Epithelial cell of proximal tubule (primary cell): ENCODE measurements around the gene FAM222A. TPM values are rescaled to one million over a fixed set of nuclear protein-coding genes. Genes with fewer than 3 reads are reported as not detected.

Source experiments
- DNase-seq: peaks from one replicate; pipeline ENCODE4 v3.0.0-alpha.2; 2011; ENCODE audit warnings: low read depth
- H3K4me3 ChIP-seq: 2 replicates; pipeline ENCODE4 v1.5.1; 2011; ENCODE audit warnings: low read depth, mild to moderate bottlenecking, low read length
- total RNA-seq: library from RNA; depleted of rRNA; stranded (reverse); fragments of >200 nt; gene quantifications from 2 replicates; pipeline ENCODE4 v1.2.3, GENCODE V29; 2015
- TF ChIP-seq, protein P1 (sequence below): conservative IDR thresholded peaks from 2 replicates; pipeline ENCODE4 v1.5.1; 2012; ENCODE audit warnings: low read depth, mild to moderate bottlenecking, low read length

Gene FAM222A
- total RNA-seq, 1 donor from 2014 or later: 0.52 TPM

GRCh38 chr12:109770861-109771670 lies 57.4 kb downstream of the FAM222A start:
- no peak for DNase-seq
- TF ChIP-seq, protein P1, sequence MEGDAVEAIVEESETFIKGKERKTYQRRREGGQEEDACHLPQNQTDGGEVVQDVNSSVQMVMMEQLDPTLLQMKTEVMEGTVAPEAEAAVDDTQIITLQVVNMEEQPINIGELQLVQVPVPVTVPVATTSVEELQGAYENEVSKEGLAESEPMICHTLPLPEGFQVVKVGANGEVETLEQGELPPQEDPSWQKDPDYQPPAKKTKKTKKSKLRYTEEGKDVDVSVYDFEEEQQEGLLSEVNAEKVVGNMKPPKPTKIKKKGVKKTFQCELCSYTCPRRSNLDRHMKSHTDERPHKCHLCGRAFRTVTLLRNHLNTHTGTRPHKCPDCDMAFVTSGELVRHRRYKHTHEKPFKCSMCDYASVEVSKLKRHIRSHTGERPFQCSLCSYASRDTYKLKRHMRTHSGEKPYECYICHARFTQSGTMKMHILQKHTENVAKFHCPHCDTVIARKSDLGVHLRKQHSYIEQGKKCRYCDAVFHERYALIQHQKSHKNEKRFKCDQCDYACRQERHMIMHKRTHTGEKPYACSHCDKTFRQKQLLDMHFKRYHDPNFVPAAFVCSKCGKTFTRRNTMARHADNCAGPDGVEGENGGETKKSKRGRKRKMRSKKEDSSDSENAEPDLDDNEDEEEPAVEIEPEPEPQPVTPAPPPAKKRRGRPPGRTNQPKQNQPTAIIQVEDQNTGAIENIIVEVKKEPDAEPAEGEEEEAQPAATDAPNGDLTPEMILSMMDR: no peak
- H3K4me3 ChIP-seq: no peak overlapping the region

GRCh38 chr12:109771746-109772621 lies 58.4 kb downstream of the FAM222A start:
- H3K4me3 ChIP-seq: no peak overlapping the region
- TF ChIP-seq, protein P1: peak; percentile 53
- DNase-seq: no peak

GRCh38 chr12:109772622-109773321 lies 59.1 kb downstream of the FAM222A start:
- peak overlapping the region; percentile 30 for H3K4me3 ChIP-seq
- TF ChIP-seq, protein P1: no peak
- no peak for DNase-seq

DNA sequence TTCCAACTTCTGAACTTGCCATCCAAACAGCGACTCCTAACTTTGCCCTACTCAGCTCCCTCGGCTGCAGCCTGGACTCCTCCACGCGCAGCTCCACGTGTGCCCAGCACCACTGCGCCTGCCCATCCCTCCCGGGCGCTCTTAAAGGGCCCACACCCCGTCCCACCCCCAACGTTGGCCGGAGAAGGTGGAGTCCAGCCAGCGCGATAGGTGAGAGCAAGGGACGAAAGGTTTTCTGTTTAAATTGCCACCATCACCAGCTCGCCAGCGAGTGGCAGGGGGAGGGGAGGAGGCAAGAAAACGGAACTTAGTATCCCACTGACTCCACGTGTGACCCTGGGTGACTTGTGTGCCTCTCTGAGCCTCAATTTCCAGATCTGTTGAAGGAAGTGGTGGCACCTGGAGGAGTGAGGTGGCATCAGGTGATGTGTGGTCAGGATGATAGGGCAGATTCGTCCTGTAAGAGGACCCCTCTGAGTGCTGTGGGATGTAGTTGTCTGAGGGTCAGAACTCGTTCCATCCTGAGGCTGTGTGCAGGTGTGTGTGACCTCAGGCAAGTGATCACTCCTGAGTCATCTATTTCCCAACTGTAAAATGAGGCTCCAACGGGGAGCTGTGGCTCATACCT lies 59.9 kb downstream of the FAM222A start:
- peak overlapping the region; percentile 30 for H3K4me3 ChIP-seq
- DNase-seq: no peak

DNA sequence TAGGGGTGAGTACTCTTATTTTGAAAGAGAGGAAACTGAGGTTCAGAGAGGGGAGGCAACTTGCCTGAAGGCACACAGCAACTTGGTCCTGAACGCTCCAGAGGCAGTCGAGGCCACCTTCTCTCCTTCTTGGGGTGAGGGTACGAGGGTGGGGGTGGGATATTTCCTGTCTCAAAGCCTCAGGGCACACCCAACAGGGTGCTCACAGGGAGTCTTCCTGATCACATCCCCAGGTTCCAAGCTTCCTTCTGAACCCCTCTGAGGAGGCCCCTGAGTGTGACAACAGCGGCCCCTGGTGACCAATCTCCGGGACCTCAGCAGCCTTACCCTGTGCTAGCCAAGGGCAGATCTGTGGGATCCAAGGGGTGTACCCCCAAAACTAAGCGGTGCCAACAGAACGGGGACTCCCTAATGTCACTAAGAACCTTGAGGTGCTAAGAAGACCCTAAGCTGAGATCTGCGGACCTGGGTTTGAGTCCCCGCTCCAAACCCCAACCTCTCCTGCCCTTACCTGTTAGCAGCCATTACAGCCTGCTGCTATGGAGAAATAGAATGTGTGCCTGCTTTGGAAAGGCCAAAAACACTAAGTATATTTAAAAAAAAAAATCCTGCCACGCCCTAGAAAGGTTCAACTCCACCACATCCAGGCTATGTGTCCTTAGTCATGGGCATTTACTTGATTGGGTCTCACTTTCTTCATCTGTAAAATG lies 61.7 kb downstream of the FAM222A start:
- TF ChIP-seq, protein P1: peak; percentile 98
- no peak for DNase-seq
- no peak overlapping the region for H3K4me3 ChIP-seq

More for the DNA sequence above, 59.9 kb downstream of the FAM222A start:
- TF ChIP-seq, protein P1: no peak

GRCh38 chr12:109776624-109777023 lies 63.0 kb downstream of the FAM222A start:
- TF ChIP-seq, protein P1: no peak

More at GRCh38 chr12:109776624-109777023, 63.0 kb downstream of the FAM222A start:
- no peak for DNase-seq
- no peak overlapping the region for H3K4me3 ChIP-seq
